Mucosa of descending colon (tissue), 3 donors: ENCODE results near the gene VWA8. TPM values are rescaled to one million over a fixed set of nuclear protein-coding genes. Genes with fewer than 3 reads are reported as not detected.

Experiments
- ATAC-seq: fragments of 200-7000 bp; cut with Tn5 transposase; one replicate; pipeline ENCODE4 v1.9.1; 2020; ENCODE audit warnings: mild to moderate bottlenecking, moderate library complexity
- DNase-seq, 3 donors: peaks; one replicate each; pipeline ENCODE4 v3.0.0-alpha.2; 2020
- H3K36me3 ChIP-seq: fragments of 200-600 bp; one replicate; pipeline ENCODE4 v1.8.0; 2021; ENCODE audit warnings: low read depth, mild to moderate bottlenecking
- H3K4me1 ChIP-seq: fragments of 200-600 bp; one replicate; pipeline ENCODE4 v1.8.0; 2021; ENCODE audit warnings: low read depth, mild to moderate bottlenecking
- H3K4me3 ChIP-seq: fragments of 200-600 bp; one replicate; pipeline ENCODE4 v1.8.0; 2021; ENCODE audit warnings: mild to moderate bottlenecking
- H3K9me3 ChIP-seq: fragments of 200-600 bp; one replicate; pipeline ENCODE4 v1.8.0; 2021; ENCODE audit warnings: mild to moderate bottlenecking
- intact Hi-C, 2 donors: fragments of 100-400 bp; cut with DNase I in 1 of 2; cut with micrococcal nuclease in 1 of 2; formaldehyde crosslinking; loops; one replicate each; pipeline versions ENCODE4 v1.11.0 to v1.11.1; 2022; cut with DNase I, micrococcal nuclease
- total RNA-seq, 3 donors: library from RNA; stranded (reverse); fragmentation: NEBNext Ultra II Directional in 2 of 3; extraction: Animal tissue kit (Norgen Biotek cat#: 25700) in 2 of 3; gene quantifications; one replicate each; pipeline versions ENCODE4 v1.2.1 to v1.2.4, GENCODE V29; 2021 to 2023
- TF ChIP-seq, protein P1 (sequence below): fragments of 200-600 bp; IDR thresholded peaks from one replicate; pipeline ENCODE4 v1.8.0; 2022; ENCODE audit warnings: antibody characterized with exemption, mild to moderate bottlenecking
- donor health status: DM: no; HTN: no; CAD: no; lungs with moderate emphysema.
- donor health status: DM: no; HTN: no; CAD: no.
- donor health status: DM: no; HTN: yes; CAD: no.

The VWA8 gene
- total RNA-seq, 3 donors from 2014 or later, result 19.1 to 31.5 (median 27.0) TPM

- intact Hi-C loops, result no loop called here
- TF ChIP-seq, protein P1, sequence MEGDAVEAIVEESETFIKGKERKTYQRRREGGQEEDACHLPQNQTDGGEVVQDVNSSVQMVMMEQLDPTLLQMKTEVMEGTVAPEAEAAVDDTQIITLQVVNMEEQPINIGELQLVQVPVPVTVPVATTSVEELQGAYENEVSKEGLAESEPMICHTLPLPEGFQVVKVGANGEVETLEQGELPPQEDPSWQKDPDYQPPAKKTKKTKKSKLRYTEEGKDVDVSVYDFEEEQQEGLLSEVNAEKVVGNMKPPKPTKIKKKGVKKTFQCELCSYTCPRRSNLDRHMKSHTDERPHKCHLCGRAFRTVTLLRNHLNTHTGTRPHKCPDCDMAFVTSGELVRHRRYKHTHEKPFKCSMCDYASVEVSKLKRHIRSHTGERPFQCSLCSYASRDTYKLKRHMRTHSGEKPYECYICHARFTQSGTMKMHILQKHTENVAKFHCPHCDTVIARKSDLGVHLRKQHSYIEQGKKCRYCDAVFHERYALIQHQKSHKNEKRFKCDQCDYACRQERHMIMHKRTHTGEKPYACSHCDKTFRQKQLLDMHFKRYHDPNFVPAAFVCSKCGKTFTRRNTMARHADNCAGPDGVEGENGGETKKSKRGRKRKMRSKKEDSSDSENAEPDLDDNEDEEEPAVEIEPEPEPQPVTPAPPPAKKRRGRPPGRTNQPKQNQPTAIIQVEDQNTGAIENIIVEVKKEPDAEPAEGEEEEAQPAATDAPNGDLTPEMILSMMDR, result no peak
- ATAC-seq, result peak; percentile 50
These were observed 260.1 kb downstream of the VWA8 start for GRCh38 chr13:41700790-41701310.

DNA sequence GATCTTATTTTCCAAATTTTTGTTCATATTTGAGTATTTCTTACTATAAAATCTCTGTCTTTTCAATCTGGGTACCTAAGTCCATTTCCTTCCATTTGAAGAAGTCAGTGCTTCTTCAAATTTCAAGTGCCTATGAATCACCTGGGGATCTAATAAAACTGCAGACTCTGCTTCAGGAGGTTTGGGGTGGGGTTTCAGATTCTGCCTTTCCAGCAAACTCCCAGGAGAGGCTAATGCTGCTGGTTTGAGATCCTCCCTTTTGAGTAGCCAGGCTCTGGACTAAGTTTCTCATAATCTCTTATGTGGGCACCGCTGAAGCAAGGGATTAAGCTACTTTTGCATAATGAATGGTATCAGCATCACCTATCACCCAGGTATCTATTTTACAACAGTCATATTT lies 261.1 kb downstream of the VWA8 start:
- no peak overlapping the region for H3K4me3 ChIP-seq
- TF ChIP-seq, protein P1, result no peak
- no peak for ATAC-seq
- peaks cover 4% of the 10 kb centered on the region for H3K4me1 ChIP-seq
- no peak for DNase-seq
- H3K36me3 ChIP-seq, result no peaks in the 10 kb centered on the region
- intact Hi-C loops, result no loop called here
- H3K9me3 ChIP-seq, result no peaks in the 10 kb centered on the region

More at GRCh38 chr13:41700790-41701310, 260.1 kb downstream of the VWA8 start:
- H3K9me3 ChIP-seq, result no peaks in the 10 kb centered on the region
- no peak overlapping the region for H3K4me3 ChIP-seq
- H3K36me3 ChIP-seq, result no peaks in the 10 kb centered on the region
- H3K4me1 ChIP-seq, result no peaks in the 10 kb centered on the region
- peak in 1 of 3 donors; percentile 12 for DNase-seq

DNA sequence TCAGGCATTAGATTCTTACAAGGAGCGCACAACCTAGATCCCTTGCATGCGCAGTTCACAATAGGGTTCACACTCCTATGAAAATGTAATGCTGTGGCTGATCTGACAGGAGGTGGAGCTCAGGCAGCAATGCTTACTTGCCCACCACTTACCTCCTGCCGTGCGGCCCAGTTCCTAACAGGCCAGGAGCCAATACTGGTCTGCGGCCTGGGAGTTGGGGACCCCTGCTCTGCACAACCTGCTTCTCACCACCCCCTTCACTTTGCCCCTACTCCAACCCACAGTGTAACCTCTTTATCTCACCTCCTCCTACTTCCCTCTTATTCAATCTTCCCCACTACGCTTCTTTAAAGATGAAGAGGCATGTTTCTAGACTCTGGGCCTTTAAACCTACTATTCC lies 263.3 kb downstream of the VWA8 start:
- H3K4me1 ChIP-seq, result peaks cover 6% of the 10 kb centered on the region
- ATAC-seq, result no peak
- no peaks in the 10 kb centered on the region for H3K36me3 ChIP-seq
- TF ChIP-seq, protein P1, result no peak
- DNase-seq, result no peak
- H3K9me3 ChIP-seq, result no peaks in the 10 kb centered on the region
- intact Hi-C loops, result no loop called here
- H3K4me3 ChIP-seq, result no peak overlapping the region

DNA sequence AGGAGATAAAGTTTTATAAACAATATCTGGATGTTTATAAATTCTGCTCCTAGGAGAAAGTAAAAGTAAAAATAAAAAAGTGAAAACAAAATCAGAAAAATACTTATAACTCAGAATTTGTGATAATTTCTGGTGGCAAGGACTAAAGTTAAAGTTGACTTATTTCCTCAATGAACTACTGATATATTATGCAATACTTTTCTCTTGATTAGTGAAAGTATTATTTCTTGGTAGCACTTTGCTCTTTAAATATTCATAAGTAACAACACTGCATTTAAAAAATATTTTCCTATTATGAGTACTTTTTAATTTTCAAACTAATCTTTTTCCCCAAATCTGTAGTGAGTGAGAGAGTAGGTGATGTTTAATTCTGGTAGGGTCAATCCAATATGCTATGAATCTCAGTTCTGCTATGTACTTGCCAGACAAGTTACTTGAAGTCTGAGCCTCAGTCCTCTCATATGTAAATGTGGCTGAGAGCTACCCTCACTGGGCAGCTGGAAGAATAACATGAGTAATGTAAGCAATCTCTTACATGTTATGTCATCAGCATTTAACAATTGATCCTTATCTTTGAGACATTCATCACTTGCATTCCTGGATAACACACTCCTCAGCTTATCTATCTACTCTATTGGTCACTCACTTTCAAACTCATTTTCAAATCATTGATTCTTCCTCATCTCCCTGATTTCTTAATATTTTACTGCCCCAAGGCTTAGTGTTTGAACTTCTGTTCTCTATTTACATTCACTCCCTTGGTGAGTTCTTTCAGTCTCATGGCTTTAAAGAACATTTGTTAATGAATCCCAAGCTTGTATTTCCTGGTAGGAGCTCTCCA lies 264.5 kb downstream of the VWA8 start:
- TF ChIP-seq, protein P1, result no peak
- ATAC-seq (peak; percentile 76), DNase-seq (no peak)
- no peak overlapping the region for H3K4me3 ChIP-seq
- peaks cover 6% of the 10 kb centered on the region for H3K4me1 ChIP-seq
- intact Hi-C loops, result no loop called here
- no peaks in the 10 kb centered on the region for H3K36me3 ChIP-seq
- no peaks in the 10 kb centered on the region for H3K9me3 ChIP-seq

DNA sequence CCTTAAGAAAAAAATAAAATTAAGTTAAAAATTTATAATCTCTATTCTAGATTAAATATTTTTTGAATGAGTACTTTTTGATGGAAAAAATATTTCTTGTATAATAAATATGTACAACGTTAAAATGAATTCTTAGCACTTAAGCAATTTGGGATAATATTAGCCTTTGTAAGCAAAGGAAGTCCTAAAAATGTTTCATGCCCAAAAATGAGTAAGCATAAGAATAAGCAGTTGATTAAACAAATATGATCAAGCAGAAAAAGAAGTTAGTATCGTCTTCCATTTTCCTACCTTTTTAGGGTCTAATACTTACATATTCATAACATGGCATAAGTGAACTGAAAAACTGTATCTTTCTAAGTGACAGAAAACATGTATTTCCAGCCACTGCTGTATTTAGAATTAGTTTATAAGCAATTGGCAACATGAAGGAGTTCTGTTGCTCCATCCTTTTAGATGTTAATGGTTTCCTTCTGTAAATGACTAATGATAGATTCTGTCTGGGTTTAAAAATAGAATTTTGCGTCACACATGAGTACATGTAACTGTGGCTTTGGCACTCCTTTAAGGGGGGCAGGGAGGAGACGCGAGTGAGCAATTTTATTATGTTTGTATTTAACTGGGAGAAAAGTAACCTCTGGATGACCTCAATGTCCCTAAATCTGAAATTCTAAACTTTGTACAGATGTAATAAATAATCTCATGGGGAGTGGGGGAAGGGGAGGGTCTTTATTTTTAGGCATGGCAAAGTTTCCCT lies 266.2 kb downstream of the VWA8 start:
- TF ChIP-seq, protein P1, result no peak
- Histone ChIP-seq H3K4me3 (no peak overlapping the region), H3K4me1 (peaks cover 6% of the 10 kb centered on the region), H3K36me3 (no peaks in the 10 kb centered on the region), H3K9me3 (no peaks in the 10 kb centered on the region)
- intact Hi-C loops, result no loop called here
- ATAC-seq, result peak; percentile 78
- peak in 1 of 3 donors; percentile 43 for DNase-seq
